HG02840 (cell line): ENCODE results near the gene HUWE1.
A peak's percentile ranks its signal among the peaks of the same experiment; 100 is the strongest.

Source experiments
- ATAC-seq: cut with Tn5 transposase; IDR thresholded peaks from one replicate; pipeline ENCODE4 v1.9.1; 2021; ENCODE audit warnings: mild to moderate bottlenecking, moderate library complexity, moderate number of reproducible peaks; ENCODE audit not compliant: unreplicated experiment, low FRiP score

Gene HUWE1

DNA sequence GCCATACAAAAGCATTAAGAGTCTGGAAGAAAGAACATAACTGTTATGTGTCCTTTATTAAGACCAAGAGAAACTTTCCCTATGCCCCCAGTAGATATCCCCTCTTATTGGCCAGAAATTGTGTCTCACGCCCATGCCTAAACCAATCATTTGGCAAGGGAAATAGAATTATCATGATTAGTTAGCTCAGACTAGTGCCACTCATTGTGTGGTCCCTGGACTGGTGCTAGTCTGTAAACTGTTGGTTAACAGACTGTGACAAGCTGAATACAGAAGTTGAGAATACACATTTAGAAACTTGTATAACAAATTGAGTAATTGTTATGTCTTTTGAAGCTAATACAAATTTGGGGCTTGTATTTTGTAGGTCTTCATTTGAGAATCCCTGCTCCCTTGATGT lies 8.1 kb upstream of the HUWE1 start:
- ATAC-seq = no peak

DNA sequence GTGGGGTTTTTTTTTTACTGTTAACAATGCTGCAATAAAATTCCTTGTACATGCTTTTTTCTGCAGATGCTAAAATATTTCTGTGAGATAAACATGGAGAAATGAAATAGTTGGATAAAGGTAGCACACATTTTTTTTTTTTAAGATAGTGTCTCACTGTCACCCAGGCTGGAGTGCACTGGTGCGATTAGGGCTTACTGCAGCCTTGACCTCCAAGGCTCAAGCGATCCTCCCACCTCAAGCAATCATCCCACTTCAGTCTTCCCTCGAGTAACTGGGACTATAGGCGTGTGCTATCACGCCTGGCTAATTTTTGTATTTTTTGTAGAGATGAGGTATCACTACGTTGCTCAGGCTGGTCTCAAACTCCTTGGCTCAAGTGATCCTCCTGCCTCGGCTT lies 1.8 kb upstream of the HUWE1 start:
- no peak for ATAC-seq

DNA sequence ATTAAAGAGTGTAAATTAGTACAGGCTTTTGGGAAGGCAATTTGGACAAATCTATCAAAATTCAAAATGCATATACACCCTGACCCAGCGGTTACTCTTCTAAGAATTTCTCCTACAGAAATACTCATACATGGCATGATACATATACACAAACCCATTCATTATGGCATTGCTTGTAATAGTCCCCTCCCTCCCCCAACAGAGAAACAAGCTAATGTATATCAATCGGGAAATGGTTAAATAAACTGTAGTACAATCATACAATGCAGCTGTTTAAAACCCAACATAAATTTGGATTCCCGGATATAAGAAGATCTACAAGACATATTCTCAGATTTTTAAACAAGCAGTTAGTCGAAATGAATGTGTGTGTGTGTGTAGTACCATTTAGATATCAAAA lies 808 bp downstream of the HUWE1 start:
- ATAC-seq = no peak

DNA sequence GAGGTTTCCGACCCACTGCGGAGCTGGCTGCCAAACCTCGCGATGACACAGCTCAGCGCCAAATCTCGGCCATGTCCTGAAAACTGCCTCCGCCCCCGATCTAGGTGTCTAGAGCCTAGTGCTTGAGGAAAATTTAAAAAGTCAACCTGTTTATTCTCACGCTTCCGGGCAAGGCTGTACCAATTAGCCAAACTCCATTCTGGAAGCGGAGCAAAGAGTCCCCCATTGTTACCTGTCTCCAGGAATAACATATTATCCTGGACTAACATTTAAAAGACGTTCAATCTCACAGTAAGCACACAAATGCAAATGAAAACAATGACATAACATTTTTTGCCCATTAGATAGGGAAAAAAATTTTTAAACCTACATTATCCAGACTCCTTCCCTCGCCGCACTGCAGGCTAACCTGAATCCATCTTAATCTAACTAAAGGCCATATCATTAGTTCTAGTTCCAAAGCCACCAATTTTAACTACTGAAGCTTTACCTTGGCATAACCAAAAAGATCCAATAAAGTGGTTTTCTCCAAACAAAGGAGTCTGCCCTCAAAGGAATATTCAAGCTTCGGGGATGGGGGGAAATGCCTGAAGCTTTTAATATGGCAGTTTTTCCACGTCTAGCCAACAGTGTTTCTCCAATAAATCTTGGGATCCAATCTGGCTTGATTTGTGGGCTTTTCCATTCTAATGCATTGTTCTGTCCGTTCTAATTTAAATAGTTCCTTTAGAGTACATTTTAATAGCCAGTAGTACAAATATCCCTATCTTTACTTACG lies 1.9 kb downstream of the HUWE1 start:
- no peak for ATAC-seq

DNA sequence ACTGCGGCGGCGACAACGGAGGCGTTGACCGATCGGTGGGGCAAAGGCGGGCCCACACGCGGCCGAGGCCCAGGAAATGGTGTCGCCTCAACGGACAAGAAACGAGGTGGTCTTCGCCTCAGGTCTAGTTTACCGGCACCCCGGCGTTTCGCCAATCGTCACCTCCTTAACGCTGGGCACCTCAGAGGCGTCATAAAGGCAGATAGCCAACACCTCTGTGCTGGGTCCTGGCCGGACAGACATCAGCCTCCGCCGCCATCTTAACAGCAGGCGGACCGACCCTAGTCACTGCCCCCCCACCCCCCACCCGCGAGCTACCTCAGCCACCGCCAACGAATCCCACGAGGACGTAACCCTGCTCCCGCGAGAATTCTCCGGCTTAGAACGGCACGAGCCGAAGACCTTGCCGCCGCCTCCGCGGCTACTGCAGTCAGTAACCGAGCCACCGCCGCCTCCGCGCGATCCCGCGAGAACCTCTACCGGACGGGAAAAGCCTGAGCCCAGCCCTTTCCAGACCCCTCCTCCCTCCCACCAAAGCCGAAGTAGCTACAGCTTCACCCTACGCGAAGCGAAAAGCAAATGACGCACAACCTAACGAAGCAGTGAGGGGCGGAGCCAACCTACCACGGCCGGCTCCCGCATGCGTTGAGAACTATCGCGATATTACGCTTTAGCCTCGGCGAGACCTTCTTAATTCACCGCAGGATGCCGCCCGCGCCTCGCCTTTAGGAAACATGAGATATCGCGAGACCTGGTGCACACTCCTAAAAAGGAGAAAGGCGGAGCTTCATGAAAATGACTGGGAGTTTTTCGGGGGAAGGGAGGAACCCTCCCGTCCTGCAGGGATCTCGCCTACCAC lies 2.7 kb downstream of the HUWE1 start:
- peak; percentile 71 for ATAC-seq

DNA sequence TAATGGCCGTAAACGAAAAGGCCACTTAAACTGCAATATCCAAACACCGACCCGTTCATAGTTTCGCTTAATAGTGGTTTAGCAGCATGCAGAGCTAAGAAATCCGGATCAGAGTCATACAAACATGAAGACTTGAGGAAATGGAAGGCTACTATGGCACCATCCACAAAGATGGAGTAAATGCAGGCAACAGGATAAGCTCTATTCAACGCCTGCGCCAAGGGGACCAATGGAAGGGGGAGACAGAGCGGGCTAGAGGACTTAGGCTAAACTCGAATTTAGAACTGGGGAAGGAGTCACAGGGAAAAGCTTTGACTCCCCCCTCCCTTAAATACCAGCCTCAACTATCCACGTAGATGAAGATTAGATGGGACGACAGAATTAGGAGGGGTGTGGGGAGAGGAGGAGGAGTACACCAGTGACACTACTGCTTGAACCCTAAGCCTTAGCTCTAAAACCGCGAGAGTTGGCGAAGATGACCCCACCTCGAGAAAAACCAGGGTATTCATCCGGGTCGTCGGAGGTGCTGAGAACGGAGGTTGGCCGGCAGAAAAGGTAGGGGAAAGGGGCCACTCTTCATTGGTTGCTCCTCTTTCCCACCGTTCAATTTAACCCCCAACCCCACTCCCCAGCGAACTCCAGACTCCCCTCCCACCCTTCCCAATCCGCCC lies 3.5 kb downstream of the HUWE1 start:
- no peak for ATAC-seq

DNA sequence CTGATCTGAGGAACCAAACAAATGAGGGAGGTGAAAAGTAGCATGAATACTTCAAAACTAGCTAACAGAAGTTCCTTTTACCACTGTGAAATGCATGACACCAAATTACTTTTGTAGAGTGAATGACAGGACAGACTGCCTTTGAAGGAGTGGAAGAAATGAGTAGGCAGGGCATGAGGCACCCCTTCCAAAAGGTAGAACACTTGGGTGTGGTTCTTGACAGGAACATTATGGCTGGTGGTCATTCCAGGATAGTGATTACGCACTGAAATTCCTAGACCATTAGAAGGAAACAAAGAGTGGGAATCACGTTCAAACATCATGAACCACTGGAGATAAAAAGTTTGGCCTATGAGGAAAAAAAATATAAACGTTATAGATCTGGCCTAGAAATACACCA lies 4.9 kb downstream of the HUWE1 start:
- no peak for ATAC-seq

DNA sequence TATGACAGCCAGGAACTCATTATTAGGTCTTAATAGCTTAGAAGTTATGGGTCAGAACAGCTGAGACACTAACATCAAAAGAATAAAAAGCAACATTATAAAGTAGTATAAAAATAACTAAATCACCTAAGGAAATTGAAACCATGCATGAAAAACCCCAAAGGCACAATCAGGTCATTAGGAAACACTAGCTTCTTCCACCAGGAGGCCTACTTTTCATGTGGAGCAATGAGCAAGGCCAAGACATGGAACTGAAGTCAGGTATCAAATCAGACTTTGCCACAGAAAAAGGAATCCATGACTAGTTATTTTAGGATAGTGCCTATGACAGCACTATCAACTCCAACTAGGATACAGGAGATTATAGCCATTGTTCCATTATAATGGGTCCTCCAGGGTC lies 7.9 kb downstream of the HUWE1 start:
- ATAC-seq = no peak

DNA sequence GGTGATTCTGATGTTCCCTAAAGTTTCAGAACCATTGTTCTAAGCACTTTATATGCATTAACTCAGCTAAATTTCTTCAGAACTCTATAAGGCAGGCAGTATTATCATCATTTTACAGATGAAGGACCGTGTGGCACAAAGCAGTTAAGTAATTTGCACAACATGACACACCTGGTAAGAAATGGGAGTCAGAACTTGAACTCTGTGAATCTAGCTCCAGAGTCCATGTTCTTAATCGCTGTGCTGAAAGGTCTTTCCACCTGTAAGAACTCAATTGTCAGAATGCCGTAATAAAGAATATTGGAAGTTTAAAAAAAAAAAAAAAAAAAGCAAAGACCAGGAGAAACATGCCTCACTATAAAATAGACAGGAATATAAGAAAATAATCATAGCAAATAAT lies 9.2 kb downstream of the HUWE1 start:
- no peak for ATAC-seq

DNA sequence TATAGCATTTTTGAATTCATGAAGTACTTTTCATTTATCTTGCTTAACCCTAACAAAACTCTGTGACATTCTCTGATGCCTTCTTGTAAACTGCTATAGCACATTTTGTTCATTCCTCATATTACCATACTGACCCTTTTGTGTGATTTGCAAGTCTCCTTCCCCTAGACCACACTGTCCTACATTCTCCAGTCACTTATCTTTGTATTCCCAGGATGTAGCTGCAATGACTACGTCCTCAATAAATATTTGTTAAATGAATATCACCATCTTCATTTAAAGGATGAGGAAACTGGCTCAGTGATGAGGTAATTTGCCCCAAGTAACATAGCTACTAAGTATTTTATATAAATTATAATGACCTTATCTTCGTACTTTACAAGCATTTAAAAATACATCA lies 11.9 kb downstream of the HUWE1 start:
- ATAC-seq = no peak

DNA sequence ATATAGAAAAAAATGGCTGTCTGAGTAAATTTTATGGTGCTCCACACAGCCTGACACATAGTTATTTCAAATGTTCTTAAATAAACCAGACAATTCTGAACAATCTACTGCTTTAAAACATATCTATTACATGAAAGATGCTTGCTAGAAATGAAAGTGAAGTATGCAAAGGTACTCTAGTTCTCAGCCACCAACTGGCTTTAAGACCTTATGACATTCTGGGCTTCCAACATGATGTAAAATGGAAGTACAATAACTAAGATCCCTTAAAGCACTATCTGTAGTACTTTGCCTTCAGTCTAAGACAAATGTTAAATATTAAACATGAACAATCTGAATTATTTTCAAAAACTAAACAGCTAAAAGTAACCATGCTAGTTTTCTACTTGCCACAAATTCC lies 17.3 kb downstream of the HUWE1 start:
- ATAC-seq = no peak

DNA sequence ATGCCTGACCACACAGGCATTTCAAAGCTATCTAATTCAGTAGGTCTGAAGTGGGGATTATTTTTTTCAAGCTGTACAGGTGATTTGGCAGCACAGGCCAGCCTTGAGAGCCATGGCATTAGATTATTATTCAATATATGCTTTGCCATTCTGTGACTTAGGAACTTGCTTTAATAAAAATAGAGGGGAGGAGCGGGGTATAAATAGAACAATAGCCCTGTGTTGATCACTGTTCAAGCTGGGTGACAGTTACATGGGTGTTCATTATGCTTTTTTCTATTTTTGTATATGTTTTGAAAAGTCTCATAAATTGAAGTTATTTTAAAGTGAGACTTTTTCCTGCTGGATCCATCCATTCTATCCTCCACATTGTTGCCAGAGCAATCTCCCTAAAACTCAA lies 20.3 kb downstream of the HUWE1 start:
- ATAC-seq = no peak

DNA sequence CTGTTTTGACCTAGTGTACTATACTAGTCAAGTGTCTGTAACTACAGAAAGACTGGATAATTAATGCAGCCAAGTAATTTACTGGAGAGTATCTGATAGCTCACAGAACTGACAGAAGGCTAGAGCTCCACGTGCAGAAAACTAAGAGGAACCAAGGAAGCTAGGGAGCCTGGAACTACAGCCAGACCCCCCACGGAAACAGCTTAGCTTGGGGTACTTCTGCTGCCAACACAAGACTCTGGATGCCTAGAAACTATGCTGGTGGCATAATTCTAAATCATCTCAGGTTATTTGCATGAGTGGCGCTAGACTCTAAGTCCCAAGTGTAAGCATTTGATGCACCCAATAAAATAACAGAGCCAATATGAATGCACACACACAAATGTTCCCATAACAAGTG lies 26.5 kb downstream of the HUWE1 start:
- no peak for ATAC-seq

DNA sequence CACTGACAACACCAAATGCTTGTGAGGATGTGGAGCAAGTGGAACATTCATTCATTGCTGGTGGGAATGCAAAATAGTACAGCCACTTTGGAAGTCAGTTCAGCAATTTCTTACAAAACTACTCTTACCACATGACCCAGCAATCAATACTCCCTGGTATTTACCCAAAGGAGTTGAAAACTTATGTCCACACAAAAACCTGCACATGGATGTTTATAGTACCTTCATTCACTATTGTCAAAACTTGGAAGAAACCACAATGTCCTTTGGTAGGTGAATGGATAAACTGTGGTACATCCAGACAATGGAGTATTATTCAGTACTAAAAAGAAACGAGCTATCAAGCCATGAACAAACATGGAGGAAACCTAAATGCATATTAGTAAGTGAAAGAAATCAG lies 27.5 kb downstream of the HUWE1 start:
- ATAC-seq = no peak

DNA sequence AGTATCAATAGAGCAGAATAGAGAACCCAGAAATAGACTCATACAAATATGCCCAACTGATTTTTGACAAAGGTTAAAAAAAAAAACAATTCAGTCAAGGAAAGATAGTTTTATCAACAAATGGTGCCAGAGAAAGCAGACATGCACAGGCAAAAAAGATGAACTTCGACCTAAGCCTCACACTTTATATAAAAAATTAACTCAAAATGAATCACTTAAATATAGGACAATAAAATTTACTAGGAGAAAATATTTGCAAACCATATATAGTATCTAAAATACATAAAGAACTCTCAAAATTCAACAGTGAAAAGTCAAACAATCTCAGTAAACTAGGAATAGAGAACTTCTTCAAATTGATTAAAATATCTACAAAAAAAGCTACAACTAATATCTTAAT lies 29.7 kb downstream of the HUWE1 start:
- no peak for ATAC-seq

DNA sequence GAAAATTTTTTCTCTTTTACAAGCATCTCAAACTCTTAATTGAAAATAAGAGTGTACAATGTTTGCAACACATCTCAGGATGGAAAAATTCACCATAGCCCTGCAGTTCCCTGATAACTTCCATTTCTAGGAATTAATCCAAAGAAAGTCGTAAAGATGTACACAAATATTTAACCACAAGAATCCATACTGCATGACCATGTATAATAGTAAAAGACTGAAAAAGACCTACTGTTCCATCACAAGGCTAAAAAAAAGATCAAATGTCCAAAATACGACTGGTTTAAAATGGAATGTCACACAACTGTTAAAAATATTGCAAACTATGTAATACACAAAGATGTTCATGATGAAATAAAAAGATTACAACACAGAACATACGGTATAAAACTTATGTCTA lies 32.1 kb downstream of the HUWE1 start:
- no peak for ATAC-seq

DNA sequence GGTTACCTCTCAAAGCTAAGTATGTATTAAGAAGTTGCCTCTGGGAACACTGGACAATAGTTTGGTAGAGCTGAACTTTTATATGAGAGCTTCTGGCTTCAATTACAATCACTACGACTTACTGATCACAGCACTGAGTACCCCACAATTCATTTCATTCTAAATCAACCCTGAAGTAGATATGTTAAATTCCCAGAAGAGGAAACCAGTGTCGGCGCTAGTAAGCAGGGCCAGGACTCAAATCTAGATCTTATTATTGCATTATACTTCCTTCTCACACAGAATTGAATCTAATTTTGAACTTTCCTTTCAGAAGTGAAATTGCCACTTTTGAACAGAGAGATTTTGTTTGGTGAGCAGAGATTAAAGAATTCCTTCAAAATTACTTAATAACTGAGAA lies 41.8 kb downstream of the HUWE1 start:
- ATAC-seq = no peak

DNA sequence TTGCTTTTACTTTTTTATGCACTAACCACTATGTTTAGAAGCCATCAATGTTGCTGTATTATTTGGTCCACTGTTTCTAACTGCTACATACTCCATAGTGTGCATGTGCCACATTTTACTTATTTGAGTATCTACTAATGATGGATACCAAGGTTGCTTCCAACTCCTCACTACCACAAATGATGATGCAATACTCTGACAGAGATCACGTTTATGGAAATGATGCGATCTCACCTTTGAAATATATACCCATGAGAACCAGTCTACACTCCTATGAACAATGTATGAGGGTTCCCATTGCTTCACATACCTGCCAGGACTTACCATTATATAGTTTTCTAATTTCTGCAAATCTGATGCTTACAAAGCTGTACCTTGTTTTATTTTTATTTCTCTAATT lies 44.2 kb downstream of the HUWE1 start:
- ATAC-seq = no peak

DNA sequence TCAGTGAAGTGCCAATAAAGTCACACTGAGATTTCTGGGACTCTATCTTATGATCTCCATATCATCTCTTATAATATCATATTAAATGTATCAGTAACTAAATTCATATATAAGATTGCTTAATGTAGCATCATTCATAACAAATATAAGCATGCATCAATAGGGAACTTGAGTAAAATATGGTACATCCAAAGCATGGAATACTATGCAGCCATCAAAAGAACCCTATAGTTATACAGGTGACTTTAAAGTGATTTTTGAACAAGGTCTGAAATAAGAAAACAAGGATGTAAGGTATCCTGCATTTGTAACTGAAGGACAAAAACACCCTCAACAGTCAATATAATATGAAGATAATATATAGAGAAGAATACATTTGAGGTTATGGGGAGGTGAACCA lies 47.3 kb downstream of the HUWE1 start:
- no peak for ATAC-seq

DNA sequence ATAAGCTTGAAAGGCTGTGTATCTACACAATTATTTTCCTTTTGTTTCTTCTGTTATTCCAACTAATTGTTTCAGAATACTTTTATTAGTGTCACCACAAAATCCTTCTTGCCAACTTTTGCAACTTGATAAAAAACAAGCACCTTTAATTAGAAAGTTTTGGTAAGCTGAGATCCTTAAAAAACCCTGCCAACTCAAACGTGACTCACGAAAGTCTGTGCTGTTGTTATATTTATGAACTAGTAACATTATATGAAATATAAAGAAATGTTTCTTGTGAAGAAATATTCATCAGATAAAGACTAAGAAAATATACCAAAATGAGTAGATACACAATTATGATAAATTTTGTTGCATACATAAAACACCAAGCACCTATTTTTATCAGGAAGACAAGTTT lies 49.0 kb downstream of the HUWE1 start:
- no peak for ATAC-seq

DNA sequence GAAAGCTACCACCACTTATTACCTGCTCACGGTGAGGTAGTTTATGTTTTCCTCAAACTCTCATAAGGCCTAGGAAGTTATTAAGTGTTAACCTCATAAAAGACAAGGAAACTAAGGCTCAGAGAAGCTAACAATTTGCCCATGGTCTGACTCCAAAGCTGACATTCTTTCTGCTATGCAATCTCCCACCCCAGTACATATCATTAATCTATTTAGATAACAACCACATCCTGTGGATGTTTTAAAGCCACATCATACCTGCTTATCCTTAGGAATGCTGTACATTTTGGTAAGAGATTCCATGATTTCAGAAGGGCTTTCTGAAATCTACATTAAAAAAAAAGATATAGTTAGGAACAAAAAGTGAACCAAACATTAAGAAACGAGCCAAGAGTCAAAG lies 55.4 kb downstream of the HUWE1 start:
- ATAC-seq = no peak
